Neural progenitor cell (in vitro differentiated cells): ENCODE data around the gene STK32B.

Experiments used
- CTCF ChIP-seq: fragments of 200-600 bp; sonication (generic); IDR thresholded peaks from 2 replicates; pipeline ENCODE4 v1.5.1; 2017; ENCODE audit warnings: antibody characterized with exemption, mild to moderate bottlenecking
- EZH2 ChIP-seq: fragments of 200-600 bp; sonication (generic); IDR thresholded peaks from 2 replicates; pipeline ENCODE4 v1.6.1; 2017; ENCODE audit warnings: antibody characterized with exemption, mild to moderate bottlenecking, moderate library complexity
- EZH2phosphoT487 ChIP-seq: fragments of 200-600 bp; sonication (generic); IDR thresholded peaks from 2 replicates; pipeline ENCODE4 v1.6.1; 2017; ENCODE audit warnings: antibody characterized with exemption

- TF ChIP-seq CTCF (no peak), EZH2phosphoT487 (no peak), EZH2 (no peak)
These were observed 6.2 kb upstream of the STK32B start for GRCh38 chr4:5045097-5045496.
